NCI-H524 treated with DMSO at 0.1 percent for 48 hours (cell line): Measurements from ENCODE around the gene MED13.
A peak's percentile ranks its signal among the peaks of the same experiment; 100 is the strongest.
"Not testable (repeated sequence)": the region's sequence is repeated elsewhere in the genome, so short reads cannot be mapped to it uniquely, and the experiment has no call there.

ENCODE experiments used
- DNase-seq: peaks from one replicate; lab custom pipeline; 2025; lab: John Stamatoyannopoulos, UW

Gene MED13

DNA sequence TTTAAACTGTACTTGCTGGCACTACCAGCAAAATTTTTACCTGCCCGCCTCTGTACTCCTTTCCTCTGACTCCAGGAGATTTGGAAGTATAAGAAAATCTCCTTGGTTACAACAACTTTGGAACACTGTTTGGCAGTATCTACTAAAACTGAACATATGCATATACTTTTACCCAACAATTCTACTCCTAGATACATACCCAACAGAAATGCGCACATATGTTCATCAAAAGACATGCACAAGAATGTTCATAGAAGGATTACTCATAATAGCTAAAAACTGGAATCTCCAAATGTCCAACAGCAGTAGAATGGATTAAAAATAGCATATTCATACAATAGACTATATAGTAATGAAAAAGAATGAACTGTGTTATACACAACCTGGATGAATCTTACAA, 21.7 kb upstream of the MED13 start:
- no peak for DNase-seq

DNA sequence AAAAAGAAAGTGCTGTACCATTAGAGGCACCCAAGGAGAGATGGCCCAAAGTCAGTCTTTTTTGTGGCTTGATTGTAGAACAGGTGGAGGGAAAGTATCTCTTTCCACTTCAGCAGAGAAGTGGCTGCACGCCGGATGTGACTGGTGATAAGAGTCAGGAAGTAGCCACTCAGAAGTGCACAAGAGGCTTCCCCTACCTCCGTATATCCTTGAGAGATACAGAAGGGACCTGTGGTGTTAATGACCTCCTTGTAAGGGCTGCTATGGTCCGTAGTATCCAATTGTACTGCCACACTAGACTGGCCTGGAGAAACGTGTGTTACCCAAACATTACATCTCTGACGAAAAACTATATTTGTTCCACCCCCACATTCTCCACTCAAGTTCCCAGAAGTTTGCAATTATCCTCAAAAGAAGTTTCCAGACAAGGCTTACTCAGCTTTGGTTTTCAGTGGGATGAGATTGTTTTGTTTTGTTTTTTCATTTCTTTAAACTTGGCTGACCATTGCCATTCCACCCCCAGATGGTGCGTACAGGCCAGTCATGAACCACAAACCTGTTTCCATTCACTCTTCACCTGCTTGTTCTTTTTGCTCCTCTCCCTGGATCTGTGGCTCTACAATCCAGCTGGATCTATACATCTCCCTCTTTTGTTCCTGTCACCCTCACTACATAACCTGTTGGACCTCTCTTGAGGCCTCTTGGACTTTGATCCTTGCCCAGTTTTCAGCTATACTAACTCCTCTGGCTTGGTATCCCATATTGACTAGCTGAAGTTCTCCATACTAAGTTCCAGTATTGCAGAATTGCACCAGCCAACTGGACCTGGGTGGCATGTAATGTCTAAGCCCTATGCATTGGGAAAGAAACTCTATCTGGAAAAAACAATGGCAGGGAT, 20.7 kb upstream of the MED13 start:
- peak; percentile 86 for DNase-seq

DNA sequence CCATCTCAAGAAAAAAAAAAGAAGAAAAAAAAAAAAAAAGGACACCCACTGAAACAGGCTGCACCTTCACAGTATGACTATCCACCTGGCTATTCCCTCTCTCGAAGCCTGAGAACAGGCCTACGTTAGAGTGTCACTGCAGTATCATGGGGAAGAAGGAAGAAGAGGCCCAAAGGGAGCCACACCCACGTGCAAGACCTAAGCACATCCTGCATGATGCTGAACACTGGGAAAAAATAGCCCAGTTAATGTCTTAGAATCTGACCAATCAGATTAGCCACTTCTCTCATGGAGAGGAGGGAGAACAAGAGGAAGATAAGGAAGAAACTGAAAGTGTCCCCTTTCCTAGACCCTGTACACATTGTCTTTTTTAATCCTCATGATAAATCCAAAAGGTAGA, 19.5 kb upstream of the MED13 start:
- DNase-seq, result no peak

DNA sequence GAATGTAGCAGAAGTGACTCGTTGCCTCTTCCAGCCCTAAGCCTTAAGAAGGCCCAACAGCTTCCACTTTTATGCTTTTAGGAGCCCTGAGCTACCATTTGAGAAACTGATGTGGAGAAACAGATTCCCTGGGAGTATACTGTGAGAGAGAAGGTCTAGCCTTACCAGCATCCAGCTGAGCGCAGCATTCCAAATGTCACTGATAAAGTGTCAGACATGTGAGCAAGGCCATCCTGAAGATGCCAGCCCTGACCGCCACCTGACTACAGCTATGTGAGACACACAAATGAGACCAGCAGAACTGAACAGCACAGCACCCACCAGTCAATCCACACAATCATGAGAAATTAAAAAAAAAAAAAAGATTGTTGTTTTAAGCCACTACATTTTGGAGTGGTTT, 18.6 kb upstream of the MED13 start:
- no peak for DNase-seq

DNA sequence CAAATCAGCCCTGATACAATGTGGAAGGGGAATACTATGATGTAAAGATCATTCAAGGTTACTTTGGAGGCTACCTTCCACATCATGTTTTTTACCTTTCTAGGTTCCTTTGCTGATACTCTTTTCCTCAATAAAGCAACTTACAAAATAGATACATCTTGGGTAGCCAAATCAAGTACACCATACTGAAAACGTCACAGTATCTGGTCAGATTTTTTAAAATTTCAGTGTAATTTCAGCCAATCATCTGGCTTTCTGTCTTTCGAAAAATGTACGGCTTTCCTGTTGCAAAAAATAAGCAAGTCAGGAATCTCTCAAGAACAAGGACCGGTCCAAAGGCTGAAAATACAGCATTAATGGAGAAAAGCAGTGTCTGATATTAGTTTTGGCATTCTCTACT, 15.6 kb upstream of the MED13 start:
- no peak for DNase-seq

DNA sequence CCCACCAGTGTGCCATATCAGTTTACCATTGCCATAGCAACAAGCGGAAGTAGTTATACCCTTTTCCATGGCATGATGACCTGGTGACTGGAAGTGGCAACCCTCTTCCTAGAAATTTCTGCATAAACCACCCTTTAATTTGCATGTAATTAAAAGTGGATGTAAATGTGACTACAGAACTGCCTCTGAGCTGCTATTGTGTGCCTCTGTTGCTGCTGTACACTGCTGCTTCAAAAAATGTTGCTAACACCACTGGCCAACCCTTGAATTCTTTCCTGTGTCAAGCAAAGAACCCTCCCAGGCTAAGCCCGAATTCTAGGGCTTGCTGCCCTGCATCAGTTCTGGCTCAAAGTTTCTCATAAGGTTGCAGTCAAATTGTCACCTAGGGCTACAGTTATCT, 12.9 kb upstream of the MED13 start:
- DNase-seq, result no peak

DNA sequence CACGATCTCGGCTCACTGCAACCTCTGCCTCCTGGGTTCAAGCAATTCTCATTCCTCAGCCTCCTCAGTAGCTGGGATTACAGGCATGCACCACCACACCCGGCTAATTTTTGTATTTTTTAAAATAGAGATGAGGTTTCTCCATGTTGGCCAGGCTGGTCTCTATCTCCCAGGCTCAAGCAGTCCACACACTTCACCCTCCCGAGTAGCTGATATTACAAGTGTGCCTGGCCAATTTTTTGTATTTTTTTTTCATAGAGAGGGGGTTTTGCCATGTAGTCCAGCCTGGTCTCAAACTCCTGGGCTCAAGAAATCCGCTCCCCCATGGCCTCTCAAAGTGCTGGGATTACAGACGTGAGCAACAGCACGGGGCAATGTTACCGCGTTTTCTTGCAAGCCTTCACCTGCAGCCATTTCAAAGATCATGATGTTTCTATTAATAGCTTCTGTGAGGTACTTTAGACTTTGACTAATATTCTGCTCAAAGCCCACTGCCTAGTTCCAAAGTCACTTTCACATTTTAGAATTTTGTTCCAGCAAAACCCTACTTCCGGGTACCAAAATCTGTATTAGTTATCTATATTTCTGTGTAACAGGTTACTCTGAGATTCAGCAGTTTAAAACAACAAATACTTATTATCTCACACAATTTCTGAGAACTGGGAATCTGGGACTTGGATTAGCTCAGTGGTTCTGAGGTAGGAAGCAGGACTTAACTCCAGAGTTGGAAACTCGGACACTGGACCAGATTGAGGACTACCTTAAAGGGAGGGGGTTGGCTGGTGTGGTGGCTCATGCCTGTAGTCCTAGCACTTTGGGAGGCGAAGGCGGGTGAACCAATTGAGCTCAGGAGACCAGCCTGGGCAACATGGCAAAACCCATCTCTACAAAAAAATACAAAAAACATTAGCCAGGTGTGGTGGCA, 12.0 kb upstream of the MED13 start:
- DNase-seq, result no peak

DNA sequence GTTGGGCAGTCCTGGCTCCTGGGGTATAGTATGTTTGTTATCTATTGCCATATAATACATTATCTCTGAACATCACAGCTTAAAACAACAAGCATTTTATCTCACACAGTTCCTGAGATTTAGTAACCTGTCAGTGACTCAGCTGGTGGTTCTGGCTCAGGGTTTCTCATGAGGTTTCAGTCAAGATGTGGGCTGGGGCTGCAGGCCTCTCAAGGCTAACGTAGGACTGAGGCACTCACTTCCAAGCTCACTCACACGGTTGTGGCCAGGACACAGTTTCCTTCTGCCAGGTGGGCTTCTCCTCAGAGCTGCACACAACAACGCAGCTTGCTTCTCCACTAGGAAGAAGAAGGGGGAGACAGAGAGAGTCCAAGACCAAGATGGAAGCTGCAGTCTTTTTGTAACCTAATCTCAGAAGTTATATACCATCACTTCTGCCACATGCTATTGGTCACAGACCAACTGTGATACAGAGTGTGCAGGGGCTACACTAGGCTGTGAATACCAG, 10.3 kb upstream of the MED13 start:
- no peak for DNase-seq

DNA sequence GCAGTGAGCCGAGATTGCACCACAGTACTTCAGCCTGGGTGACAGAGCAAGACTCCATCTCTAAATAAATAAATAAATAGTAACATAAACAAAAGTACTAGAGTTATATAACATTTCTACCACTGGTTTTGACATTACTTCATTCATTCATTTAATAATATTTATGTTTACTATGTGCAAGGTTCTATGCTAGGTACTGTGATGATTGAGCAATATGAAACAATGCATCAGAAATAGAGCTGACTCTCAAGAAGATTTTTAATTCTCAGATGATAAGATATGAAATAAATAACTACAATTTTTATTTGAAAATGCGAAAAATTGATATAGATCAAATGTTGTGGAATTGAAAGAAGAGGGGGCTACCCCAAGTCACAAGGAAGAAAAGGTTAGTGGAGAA, 8.9 kb upstream of the MED13 start:
- DNase-seq, result no peak

DNA sequence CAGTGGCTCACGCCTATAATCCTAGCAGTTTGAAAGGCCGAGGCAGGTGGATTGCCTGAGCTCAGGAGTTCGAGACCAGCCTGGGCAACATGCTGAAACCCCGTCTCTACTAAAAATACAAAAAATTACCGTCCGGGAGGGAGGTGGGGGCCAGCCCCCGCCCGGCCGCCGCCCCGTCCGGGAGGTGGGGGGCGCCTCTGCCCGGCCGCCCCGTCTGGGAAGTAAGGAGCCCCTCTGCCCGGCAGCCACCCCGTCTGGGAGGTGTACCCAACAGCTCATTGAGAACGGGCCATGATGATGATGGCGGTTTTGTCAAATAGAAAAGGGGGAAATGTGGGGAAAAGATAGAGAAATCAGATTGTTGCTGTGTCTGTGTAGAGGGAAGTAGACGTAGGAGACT, 7.8 kb upstream of the MED13 start:
- not testable (repeated sequence) for DNase-seq

DNA sequence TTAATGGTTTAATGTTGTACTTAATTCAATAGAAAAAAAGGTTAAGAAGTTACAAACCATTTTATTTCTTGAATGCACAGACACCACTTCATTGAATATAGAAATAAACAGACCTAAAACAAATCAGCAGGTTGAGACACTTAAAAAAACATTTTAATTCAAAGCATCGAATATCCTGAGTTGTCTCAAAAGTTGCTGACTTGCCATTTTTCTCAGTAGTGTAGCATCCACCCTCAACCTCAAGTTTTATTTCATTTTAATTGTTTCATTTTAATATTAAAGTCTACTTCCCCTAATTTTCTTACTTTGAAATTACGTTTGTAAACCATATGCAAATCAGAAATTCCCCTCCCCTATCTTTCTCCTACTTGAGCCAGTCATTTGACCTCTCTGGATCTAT, 5.8 kb upstream of the MED13 start:
- DNase-seq, result no peak

DNA sequence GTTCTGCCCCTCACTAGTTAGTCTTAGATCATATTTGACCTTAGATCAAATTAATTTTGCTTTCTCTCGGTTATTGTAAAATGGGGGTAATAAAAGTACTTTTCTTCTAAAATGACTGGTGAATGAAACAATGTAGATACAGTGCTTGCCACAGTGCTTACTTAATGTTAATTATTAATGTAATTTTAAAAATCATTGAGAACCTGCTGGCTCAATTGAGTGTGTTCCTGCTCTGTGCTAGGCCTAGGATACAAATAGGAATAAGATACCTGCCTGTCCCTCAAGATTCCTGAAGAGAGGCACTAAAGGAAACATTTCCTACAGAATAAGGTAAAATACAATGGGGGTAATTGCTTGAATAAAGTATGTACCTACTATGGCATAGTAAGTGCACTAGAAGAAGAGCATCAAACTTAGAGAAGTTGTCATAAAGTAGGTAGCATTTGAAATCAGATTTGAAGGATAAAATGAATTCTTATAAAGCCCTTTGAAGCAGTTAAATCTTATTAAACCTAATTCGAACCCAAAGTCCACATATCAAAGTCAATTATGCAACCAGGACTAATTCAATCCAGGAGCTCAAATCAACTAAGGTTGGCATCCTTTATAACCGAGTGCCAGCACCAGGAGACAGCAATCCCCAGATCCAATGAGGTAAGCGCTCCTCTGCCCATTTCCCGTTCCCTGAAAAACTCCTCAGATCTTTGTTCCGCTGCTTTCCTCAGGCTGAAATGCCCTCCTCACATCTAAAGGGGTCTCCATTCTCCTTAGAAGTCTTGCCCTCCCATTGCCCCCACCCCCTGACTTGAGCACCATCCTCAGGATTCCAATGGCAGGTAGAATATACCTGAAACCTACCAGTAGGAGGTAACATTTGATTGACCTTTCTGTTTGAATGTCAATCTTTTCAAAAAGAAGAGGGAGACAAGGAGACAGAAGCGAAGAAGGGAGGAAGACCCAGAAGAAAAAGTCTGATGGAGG, 2.4 kb upstream of the MED13 start:
- no peak for DNase-seq

DNA sequence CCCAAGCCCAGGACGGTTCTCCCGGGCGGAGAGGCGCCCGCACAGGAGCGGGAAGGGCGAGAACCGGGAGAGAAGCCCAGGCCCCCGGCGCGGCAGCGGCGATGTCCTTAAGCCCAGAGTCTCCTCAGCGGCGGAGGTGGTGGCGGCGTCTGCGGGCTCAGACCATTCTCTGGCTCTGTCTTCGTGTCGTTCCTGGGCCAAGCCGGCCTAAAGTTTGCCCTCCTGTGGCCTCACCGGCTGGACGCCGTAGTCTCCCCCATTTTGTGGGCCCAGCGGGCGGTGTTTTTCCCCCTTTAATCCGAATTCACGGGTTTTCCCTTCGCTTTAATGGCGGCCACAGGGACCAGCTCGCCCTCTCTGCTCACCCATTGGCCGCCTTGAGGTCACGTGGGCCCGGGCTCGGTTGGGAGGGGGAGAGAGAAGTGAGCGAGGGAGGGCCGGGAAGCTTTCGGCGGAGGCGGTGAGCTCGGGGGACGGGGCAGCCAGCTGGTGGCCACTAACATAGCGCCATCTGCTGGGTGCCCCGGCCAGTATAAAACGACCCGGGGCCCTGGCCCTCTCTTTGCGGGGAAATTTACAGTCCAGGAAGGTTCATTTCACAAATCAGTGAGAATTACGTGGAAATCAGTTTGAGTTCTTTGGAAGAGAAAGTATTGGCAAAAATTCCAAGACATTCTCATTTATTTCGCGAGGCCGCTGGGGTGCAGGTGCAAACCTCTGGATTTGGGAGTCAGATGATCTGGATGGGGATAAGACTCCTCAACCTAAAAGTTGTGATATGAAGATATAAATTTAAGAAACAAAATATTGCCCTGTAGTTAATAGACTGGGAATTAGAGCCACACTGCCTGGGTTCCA, 762 bp upstream of the MED13 start:
- peak; percentile 89 for DNase-seq

DNA sequence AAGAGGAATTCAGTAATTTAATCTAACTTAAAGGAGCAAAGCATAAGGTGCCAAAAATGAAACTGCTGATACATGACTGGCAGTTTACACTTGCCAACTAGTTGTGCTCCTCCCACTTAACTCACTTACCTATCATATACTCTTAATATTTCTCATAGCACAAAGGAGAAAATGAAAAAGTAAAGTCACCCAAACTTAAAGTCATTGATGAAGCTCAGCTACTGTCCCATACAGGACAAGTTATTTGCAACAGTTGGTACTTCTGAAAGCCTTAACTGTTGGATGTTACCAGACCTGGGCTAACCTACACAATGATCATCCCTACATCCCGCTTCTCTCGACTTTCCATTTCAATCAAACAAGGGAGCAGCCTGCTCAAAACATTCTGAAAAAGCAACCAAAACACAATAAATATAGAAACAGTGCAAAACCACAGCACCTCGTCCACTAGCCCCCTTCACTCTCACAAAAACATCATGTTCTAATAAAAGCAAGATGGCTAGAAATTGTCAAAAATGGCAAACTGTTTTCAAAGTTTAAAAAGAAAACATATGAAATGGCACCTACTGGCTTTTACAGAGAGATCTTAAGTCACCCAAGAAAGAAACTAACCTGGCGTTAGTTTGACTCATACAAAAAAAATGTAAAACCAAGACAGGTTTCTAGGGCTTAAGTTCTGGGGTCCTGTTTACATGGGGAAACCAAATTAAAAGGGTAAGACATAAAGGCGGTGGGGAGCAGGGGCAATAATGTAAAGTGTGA, 868 bp downstream of the MED13 start:
- DNase-seq, result no peak

DNA sequence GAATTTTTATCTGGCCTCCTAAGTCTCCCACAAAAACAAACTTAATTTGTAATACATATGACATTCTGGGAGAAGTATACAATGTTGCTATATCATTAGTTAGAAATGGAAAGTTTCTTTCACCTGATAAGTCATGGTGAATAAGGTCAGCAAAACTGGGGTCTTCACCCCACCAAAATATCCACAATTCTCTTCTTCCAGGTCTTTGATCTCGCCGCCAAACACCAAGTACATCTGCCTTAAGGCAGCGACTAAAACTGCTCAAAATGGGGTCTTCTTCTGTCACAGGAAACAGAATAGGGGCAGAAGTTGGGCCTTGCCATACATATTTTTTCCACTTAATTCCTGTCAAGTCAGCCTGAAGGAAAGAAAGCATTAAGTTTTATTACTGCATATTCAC, 2.1 kb downstream of the MED13 start:
- no peak for DNase-seq

DNA sequence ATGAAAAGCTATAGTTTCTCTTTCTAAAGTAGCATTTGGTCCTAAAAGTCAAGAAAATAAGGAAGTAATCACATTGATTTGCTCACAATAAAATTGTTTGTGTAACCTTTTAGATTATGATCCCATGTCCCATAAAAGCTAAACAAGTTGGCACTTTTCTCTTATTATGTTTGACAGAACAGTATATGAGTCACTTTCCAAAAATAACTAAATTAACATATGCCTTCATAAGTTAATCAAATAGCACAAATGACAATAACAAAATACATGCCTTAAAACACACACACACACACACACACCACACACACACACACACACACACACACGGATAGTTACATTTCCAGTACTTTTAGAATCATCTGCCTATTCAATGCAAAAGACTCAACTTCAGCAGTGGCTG, 2.8 kb downstream of the MED13 start:
- no peak for DNase-seq

DNA sequence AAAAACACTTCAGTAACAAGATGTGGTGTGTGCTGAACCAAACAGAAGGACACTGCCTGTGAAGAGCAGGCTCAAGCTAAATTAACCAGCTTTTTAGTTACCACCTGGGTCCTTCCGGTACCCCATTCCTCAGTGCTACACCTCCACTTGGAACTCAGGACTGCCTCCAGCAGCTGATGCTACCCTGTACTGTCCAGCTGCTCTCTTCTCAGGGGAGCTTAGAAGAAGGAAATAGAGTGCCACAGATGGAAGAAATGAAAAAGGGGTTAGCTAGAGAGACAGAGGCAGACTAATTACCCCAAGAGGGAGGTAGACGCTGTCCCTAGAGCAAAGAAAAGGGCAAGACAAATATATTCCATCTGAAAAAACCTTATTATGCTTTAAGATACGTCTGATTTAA, 5.7 kb downstream of the MED13 start:
- DNase-seq, result peak; percentile 85

DNA sequence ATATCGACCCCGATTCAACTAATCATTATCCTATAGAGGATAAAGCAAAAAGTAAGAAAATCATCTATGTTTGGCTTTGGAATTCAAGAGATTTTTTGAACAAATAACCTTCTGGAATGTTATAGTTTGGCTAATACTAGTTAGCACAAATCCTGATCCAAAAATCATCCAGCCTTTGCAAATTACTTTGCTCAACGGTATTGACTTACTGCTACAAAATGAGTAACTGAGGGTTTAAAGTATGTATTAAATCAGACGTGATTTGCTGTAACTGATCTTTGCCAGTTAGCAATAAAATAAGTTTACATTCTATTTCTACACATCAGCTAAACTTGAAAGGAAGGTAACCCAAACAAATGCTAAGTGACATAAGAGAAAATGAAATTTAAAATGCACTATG, 6.5 kb downstream of the MED13 start:
- DNase-seq, result no peak

DNA sequence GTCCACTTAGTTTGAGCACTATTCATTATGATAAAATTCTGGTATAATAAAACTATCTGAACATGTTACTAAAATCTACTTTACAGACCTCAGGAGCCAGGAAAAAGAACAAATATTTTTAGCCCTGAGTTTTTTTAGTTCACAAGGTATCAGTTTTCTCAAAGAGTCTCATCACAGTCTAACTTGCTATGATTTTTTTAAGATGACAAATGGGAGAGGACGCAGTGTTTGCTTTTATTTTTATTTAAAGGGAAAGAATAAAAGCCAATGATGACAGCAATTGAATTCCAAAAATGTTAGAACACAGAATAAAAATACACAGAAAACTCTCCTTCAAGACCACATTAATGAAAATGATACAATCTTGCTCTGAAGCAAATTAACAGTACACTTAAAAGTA, 7.4 kb downstream of the MED13 start:
- no peak for DNase-seq

DNA sequence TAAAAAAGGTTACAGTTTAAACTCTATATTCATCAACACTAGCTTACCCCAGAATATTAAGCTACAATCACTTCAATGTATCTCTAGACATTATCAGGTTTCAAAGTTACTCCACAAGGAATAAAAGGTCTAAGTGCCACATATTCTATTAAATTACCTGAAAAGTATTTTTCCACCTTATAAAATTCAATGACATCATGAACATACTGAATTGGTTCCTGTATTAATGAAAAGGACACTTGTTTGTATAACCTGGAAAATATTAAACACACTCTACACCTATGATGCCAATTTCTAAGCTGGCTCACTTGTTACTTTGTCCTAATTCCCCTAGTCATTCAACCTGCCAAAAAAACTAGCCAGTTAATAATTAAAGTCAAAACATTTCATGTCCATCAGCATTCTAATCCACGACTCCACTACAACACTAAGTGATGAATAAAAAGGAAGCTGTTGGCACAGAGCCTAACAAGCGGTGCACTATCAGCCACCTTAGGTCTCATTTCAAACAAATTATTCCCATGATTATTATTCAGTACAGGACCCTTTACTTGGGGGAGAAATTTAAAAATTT, 12.2 kb downstream of the MED13 start:
- no peak for DNase-seq
